Neutrophil (primary cell): ENCODE measurements around the gene NCL.
"Not testable (repeated sequence)": the region's sequence is repeated elsewhere in the genome, so short reads cannot be mapped to it uniquely, and the experiment has no call there.

Experiments used
- H3K27ac ChIP-seq: fragments of 200-600 bp; sonication (generic); 2 replicates; pipeline ENCODE4 v1.5.1; 2016; ENCODE audit warnings: mild to moderate bottlenecking, moderate library complexity
- H3K27me3 ChIP-seq: fragments of 200-600 bp; sonication (generic); 2 replicates; pipeline ENCODE4 v1.6.0; 2016; ENCODE audit warnings: mild to moderate bottlenecking
- H3K36me3 ChIP-seq: fragments of 200-600 bp; sonication (generic); 2 replicates; pipeline ENCODE4 v1.5.1; 2017
- H3K4me1 ChIP-seq, 2 experiments: fragments of 200-600 bp in 1 of 2; sonication (generic) in 1 of 2; 1 replicate in 1 of 2; 2 replicates in 1 of 2; pipeline versions ENCODE4 v1.5.1 to v1.6.1; 2013 to 2016; ENCODE audit warnings: low read depth in 1 of 2, low read length in 1 of 2, mild to moderate bottlenecking in 1 of 2, moderate library complexity in 1 of 2; ENCODE audit not compliant: control insufficient read depth in 1 of 2, insufficient read depth in 1 of 2
- H3K4me3 ChIP-seq, 2 experiments: fragments of 200-600 bp in 1 of 2; sonication (generic) in 1 of 2; 1 replicate in 1 of 2; 2 replicates in 1 of 2; pipeline ENCODE4 v1.5.1; 2013 to 2016; ENCODE audit warnings: low read depth in 1 of 2, low read length in 1 of 2, mild to moderate bottlenecking in 1 of 2, moderate library complexity in 1 of 2
- H3K9me3 ChIP-seq: fragments of 200-600 bp; sonication (generic); 2 replicates; pipeline ENCODE4 v1.5.1; 2016
- CTCF ChIP-seq: fragments of 200-600 bp; sonication (generic); IDR thresholded peaks from 2 replicates; pipeline ENCODE4 v1.5.1; 2016; ENCODE audit warnings: antibody characterized with exemption

The NCL gene

DNA sequence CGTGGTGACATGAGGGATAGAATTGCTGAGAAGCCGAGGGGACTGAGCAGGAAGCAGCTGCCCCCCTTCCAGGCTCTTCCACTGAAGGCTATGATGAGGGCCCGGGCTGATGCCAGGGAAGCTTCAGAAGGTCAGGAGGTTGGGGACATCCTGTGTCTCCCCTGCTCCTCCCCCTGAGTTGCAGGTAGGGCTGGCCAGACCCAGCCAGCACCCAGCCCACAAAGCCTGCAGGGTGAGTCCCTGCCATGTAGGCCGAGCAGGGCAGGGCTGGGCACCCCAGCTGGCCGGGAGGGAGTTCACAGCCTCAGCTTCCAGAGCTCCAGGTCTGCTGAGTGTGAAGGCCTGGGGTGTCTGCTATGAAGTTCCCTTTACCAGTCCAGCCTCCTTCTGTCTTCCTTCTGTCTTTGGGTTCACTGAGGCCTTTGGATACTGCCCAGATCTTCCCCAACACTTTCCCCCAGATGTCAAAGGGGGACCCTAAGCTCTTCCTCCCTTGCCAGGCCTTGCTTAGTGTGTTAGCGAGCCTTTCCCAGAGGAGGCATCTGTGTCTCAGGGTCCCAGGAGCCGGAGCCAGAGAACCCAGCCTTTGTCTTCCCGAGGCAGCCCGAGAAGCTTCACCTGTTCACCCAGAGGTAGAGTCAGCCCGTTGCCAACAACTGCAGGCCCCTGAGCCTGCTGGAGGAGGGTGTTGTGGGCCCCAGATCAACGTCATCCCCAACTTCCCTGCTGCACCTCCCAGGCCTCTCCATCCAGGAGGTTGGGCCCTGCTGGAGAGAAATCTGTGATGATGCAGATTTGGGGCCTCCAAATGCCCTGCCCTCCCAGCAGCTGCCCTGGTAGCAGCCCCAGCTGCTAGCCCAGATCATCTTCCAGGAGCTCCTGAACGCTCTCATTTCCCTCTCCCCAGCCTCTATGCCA lies 3.6 kb upstream of the NCL start:
- Histone ChIP-seq H3K9me3 (no peaks in the 10 kb centered on the region), H3K36me3 (no peaks in the 10 kb centered on the region), H3K27me3 (no peaks in the 10 kb centered on the region), H3K4me3 (no peak overlapping the region), H3K27ac (no peak overlapping the region), H3K4me1 (peaks cover 36 to 37% of the 10 kb centered on the region in 2 experiments)
- no peak for TF ChIP-seq CTCF

GRCh38 chr2:231467016-231467545 lies 2.8 kb upstream of the NCL start:
- TF ChIP-seq CTCF = no peak
- H3K9me3 ChIP-seq = no peaks in the 10 kb centered on the region
- H3K27ac ChIP-seq = no peak overlapping the region
- no peaks in the 10 kb centered on the region for H3K27me3 ChIP-seq
- H3K36me3 ChIP-seq = peaks cover under 1% of the 10 kb centered on the region
- no peak overlapping the region for H3K4me3 ChIP-seq
- peaks cover 42 to 44% of the 10 kb centered on the region in 2 experiments for H3K4me1 ChIP-seq

- H3K9me3 ChIP-seq = no peaks in the 10 kb centered on the region
- peak overlapping the region; percentile 98 for H3K4me3 ChIP-seq
- peaks cover 40 to 46% of the 10 kb centered on the region in 2 experiments for H3K4me1 ChIP-seq
- peak overlapping the region; percentile 94 for H3K27ac ChIP-seq
- TF ChIP-seq CTCF = peak; percentile 43
- H3K36me3 ChIP-seq = peaks cover 21% of the 10 kb centered on the region
- H3K27me3 ChIP-seq = no peaks in the 10 kb centered on the region
Measured at GRCh38 chr2:231464576-231465540, 574 bp upstream of the NCL start.

DNA sequence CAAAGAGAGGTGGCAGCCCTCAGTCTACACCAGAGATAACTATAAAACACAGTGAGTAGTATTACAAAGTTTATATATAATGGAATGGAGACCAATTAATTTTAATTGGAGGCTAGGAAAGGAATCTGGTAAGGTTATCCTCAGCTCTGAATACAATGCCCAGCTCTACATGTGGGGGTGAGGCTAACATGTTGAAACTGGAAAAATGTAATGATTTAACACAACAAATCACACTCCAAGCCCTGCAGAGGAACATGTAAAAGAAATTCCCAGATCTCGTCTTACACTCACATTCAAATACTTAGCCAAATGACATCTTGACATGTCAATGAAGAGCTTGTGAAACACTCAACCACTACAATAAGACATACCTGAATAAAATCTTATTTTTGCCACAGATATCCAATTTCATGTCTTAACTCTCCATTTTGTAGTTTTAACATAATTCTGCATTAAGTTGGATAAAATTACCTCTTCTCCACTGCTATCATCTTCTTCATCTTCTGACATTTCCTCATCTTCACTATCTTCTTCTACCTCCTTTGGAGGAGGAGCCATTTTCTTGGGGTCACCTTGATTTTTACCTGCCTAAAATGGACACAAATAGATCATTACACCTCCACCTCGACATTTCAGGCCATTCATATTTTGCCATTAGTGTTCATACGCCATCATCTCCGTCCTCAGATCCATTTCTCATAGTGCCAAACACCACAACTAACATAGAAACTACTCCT lies 1.4 kb downstream of the NCL start:
- no peaks in the 10 kb centered on the region for H3K9me3 ChIP-seq
- H3K4me3 ChIP-seq = peak overlapping the region; percentile 98
- peaks cover 24 to 32% of the 10 kb centered on the region in 2 experiments for H3K4me1 ChIP-seq
- H3K36me3 ChIP-seq = peaks cover 40% of the 10 kb centered on the region
- TF ChIP-seq CTCF = no peak
- peak overlapping the region; percentile 94 for H3K27ac ChIP-seq
- H3K27me3 ChIP-seq = no peaks in the 10 kb centered on the region

DNA sequence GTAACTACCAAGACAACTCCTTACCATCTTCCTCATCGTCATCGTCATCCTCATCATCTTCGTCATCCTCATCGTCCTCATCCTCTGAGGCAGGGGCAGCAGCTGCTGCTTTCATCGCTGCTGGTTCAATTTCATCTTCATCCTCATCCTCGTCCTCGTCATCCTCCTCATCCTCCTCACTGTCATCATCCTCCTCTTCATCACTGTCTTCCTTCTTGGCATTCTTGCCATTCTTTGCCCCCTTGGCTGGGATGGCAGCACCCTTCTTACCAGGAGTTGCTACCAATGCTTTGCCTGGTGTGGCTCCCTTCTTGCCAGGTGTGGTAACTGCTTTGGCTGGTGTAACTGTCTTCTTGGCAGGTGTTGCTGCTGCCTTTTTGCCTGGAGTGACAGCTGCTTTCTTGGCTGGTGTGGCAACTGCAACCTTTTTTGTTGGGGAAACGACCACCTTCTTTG lies 2.7 kb downstream of the NCL start:
- Histone ChIP-seq H3K4me1 (peaks cover 24 to 32% of the 10 kb centered on the region in 2 experiments), H3K4me3 (no peak overlapping the region)
- TF ChIP-seq CTCF = no peak

DNA sequence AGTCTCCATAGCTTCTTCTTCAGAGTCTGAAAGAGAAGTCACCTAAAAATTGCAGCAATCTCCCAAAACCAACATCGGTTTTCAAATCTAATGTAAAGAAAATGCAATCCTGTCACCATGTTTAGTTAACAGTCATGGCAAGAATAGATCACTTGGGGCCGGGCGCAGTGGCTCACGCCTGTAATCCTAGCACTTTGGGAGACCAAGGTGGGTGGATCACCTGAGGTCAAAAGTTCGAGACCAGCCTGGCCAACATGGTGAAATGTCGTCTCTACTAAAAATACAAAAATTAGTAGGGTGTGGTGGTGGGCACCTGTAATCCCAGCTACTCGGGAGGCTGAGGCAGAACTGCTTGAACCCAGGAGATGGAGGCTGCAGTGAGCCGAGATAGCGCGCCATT lies 3.4 kb downstream of the NCL start:
- Histone ChIP-seq H3K36me3 (peaks cover 60% of the 10 kb centered on the region), H3K4me1 (peaks cover 24 to 32% of the 10 kb centered on the region in 2 experiments)
- not testable (repeated sequence) for H3K9me3 ChIP-seq, H3K27me3 ChIP-seq, H3K4me3 ChIP-seq, H3K27ac ChIP-seq

More for the DNA sequence above, 2.7 kb downstream of the NCL start:
- Histone ChIP-seq H3K27ac (no peak overlapping the region), H3K36me3 (peaks cover 53% of the 10 kb centered on the region), H3K27me3 (no peaks in the 10 kb centered on the region), H3K9me3 (no peaks in the 10 kb centered on the region)
